IPS DF 4.7 (cell line): ENCODE measurements around the gene ZMAT5.

Experiments used
- DNase-seq: peaks from one replicate; pipeline ENCODE4 v3.0.0-alpha.2; 2013; ENCODE audit warnings: low spot score; ENCODE audit errors: extremely low read depth

Gene ZMAT5

GRCh38 chr22:29710193-29710592, 56.6 kb downstream of the ZMAT5 start:
- no peak for DNase-seq

DNA sequence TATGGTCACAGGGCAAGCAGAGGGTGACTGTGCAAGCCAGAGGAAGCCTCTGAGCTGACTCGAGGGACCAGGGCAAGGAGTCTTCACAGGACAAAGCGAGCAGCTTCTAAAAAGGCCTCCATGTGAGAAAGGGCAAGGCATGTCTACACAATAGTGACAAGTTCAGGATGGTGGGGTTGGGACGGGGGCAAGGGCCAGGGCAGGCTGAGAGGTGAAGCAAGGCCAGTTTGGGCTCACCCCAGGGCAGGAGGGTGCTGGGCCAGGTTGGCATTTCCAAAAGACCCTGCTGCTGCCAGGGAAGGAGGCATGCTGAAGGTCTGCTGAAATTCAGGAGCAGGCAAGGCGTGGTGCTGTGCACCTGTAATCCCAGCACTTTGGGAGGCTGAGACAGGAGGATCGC, 59.3 kb downstream of the ZMAT5 start:
- no peak for DNase-seq

GRCh38 chr22:29707010-29707409, 59.8 kb downstream of the ZMAT5 start:
- no peak for DNase-seq

DNA sequence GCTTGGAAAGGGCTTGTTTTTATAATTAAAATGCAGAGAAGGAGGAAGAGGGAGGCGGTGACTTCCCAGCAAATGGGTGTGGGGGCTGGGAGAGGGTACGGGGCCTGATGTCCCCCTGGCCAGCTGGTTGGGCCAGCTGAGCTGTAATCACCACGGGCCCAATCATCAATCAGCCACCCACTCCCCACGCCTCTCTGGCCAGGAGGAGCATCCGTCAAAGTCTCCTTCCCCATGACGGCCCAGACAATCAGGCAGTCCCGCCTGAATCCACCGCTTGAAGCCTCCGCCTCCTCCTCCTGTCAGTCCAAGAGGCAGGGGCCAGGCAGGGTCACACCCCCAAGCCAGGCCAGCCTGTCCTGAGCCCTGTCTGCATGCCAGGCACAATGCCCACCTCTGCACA, 60.3 kb downstream of the ZMAT5 start:
- no peak for DNase-seq

DNA sequence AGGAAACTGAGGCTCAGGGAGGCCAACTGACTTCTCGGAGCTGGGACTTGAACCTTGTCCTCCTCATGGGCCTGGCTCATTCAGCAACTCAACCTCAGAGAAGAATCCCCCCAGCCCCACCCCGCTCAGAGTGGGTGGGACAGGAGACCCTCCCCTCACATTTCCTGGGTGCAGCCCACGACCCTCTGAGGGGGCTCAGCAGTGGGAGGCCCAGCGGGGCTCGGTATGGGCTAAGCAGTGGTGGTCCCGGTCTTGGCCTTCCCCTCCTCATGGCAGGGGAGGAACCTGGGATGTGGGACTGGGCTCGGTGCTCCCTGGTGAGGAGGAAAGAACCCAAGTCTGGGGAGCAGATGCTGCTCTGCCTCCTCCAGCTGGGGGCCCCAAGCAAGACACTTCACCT, 61.2 kb downstream of the ZMAT5 start:
- no peak for DNase-seq

GRCh38 chr22:29704528-29705285, 62.1 kb downstream of the ZMAT5 start:
- no peak for DNase-seq

DNA sequence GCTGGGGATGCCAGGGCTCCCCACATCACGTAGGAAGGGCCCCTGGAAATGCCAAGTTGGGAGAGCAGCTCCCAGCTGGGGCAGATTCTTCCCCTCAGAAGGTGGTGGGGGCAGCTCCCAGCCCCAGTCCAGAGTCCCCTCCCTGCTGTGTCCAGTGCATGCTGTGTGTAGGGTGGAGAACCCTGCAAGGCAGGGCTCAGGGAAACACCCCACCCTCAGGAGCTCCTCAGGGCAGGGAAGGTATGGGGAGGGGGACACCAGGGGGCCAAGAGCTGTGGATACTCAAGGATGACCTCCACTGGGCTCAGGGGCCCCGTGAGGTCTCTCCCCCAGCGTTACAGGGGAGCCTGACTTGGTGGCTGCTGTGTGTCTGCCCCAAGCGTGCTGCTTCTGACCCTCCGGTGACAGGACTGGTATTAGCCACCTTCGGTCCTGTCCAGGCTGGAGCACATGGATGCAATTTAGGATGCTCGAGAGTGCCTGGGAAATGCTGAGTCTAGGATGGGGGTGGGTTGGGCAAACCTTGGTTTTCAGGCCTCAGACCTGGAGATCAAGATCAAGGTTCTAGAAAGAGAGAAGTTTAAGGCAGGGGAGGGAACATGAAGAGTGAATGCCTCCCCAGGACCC, 63.1 kb downstream of the ZMAT5 start:
- DNase-seq: no peak

DNA sequence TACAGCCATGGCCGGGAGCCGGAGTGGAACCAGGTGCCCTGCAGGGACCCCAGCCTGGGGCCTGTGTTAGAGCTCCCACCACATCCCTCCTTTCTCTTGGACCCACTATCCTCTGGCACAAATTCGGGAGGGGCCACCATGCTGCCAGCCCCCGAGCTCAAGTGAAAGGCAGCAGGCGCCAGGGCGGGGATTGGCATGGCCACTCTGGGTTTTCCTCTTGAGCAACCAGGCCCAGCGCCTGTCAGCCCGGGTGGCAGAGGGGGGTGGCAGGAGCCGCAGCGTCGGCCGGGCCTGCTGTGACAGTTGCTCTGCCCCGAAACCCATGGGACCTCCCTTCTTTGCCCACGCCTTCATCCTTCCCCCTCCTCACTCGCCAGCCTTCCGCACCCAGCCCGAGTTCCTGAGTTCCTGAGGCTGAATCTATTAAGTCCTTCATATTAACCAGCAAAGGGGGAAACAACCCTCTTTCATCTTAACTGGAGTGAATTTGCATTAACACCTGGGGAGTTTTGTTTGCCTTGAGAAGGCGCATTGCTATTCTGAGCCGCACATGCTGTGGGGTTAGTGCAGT, 63.8 kb downstream of the ZMAT5 start:
- DNase-seq: no peak

DNA sequence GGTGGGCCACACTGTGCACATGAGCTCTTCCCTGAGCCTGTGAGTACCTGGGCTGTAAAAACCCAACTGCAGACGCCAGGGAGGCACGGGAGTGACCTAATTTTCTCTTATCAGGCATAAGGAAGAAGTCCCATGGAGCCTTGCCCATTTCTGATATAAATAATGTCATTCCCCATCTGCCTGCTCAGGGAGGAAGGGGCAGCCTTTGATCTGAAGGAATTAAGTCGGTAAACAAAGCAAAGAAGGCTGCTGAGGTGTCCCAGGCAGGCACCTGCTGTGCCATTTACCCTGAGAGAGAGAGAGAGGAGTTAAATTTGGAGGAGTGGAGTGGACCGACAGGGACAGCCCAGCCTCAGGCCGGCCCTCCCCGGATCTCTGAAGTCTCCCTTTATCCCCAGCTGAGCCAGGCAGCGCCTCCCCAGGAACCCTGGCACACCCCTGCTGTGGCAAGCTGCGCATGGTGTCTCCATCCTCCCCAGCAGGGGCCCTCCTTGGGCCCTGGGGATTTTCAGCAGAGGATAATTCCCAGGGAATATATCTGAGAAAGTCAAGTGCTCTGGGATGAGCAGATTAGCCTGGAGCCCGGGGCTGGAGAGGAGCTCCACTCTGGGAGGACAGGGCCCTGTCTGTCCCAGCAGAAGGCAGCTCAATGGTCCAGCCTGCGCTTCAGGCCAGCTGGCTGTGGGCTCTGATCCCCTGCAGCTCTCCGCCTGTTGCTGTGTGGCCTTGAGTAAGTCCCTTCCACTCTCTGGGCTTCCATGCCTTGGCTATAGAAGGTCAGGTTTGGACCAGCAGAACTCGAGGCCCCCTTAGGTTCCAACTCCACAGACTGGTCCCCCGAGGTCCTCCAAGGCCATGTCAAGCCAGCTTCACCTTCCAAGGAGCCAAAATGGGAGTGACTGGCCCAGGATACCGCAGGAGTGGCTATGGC, 64.5 kb downstream of the ZMAT5 start:
- DNase-seq: no peak

DNA sequence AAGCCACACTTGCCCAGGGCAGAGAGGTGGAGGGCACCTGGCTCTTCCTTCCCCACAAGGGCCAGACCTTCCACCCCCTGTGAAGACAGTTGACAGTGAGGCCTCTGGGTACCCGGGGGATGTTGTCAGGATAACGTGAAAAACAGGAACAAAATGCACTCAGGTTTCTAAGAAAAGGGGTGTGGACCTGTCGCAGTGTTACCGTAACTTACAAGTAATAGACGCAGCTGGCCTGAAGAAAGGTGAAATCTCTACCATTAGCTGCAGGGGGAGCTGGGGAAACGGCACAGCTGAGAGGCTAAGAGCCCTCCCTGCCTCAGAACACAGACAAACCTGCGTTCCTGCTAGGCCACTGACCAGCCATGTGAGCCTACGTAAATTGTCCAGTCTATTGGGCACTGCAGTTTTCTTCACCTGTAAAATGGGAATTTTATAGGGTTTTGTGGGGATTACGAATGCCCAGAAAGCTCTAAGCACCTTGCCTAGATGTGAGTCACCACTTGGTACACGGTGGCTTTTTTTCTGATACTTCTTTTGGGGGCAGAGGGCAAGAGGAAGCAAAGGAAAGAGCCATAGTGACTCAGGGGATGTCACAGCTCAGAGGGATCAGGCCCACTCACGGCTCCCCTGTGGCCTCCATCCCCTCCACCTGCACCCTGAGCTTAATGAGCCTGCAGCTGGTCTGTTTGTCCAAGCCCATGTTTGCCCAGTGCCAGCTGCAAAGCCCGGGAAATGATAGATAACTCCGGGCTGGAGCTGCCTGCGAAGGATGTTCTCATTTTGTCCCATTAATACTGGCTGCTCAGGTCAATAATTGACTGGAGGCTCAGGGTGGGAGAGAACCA, 65.4 kb downstream of the ZMAT5 start:
- DNase-seq: no peak

DNA sequence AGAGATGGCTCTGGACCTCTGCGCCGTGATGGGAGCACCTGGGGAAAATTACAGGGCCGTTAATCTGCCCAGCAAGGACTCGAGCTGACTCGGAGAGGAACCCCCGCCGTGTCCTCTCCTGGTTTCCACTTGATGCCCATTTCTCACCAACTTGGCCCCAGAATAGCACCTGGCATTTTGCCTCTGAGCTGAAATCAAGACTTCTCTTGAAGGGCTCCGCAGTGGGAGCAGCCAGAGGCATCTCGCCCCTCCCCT, 66.0 kb downstream of the ZMAT5 start:
- no peak for DNase-seq

GRCh38 chr22:29700206-29700899, 66.5 kb downstream of the ZMAT5 start:
- no peak for DNase-seq

- no peak for DNase-seq
Measured at GRCh38 chr22:29697853-29698598, 68.8 kb downstream of the ZMAT5 start.

GRCh38 chr22:29695129-29695926, 71.5 kb downstream of the ZMAT5 start:
- DNase-seq: no peak

DNA sequence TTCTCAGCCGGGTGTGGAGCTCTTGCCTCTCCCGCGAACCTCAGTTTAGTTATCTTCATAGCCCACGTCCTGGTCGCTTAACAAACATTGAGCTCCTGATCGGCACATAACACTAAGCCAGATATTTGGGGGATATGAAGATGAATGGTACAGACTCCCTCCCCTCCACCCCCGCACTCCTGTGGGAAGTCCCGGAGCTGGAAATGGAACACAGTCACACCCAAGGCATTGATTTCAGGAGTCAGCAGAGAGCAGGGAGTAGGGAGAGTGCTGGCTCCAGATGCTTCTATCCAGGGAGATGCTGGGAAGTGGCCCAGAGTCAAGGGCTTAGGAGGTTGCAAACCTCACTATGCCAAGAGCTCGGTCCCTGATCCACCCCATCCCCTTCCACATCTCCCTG, 73.1 kb downstream of the ZMAT5 start:
- no peak for DNase-seq

GRCh38 chr22:29693161-29693560, 73.6 kb downstream of the ZMAT5 start:
- no peak for DNase-seq

GRCh38 chr22:29692327-29692640, 74.5 kb downstream of the ZMAT5 start:
- DNase-seq: no peak

- no peak for DNase-seq
Measured at GRCh38 chr22:29691636-29692326, 75.0 kb downstream of the ZMAT5 start.

GRCh38 chr22:29690476-29690875, 76.3 kb downstream of the ZMAT5 start:
- DNase-seq: no peak
